ENCODE measurements around the gene CCDC92. TPM values are rescaled to one million over a fixed set of nuclear protein-coding genes. Genes with fewer than 3 reads are reported as not detected.

Gene CCDC92
- total RNA-seq, result 3.1 and 9.8 TPM in 2 replicates

DNA sequence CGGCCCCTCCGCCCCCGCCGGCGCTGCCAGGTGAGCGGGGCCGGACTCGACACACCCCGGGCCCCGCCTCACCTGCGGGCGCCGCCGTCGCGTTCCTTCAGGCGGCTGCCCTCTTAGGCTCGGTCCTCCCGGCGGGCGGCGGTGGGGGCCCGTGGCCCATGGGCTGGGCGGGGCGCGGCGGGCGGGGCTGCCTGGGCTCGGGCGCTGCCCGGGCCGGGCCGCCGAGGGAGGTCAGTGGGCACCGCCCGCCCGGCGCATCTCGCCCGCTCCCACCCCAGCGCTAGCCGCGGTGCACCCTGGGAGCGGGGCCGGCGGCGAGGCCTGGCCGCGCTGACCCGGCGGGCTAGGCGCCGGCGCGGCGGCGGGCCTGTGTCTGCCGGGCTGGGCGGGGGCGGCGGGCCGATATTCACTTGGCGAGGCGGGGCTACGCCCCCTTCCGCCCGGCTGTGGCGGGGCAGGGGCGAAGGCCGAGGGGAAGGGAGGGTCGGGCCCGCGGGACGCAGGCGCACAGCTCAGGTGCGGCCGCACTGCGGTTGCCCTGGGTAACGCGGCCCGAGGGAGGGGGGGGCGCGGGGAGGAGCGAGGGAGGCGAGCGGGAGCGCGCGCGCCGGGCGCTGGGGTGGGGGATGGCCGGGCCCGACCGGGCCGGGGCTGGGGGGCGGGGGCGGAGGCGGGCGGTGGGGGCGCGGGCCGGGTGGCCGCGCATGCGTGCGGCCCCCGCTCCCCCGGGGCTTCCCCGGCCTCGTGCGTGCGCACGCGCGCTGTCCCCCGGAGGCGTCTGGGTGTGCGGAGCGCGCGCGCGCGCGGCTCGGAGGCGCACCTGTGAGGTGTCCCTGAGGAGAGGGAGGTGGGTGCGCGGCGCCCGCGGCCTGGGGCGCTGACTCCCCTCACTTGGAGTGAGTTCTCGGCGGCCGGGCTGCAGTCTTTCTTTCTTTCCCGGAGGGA, at the start of gene CCDC92, which contains the start of gene ZNF664:
Gene CCDC92, minus strand, starts transcription at position 375 of the 945 bp plus-strand sequence. CDS start 28,526 bp downstream, outside the sequence.
Gene ZNF664, plus strand, starts transcription at position 759 of the 945 bp plus-strand sequence. CDS start 38,930 bp downstream, outside the sequence.

Other genes starting within 250 kb of the CCDC92 start
- under 0.01 and 0.07 TPM in 2 replicates for gene DNAH10, start 210.5 kb downstream of the CCDC92 start, total RNA-seq
- gene ZNF664, start 384 bp upstream of the CCDC92 start, total RNA-seq, result 87.5 and 93.0 TPM in 2 replicates